ENCODE measurements around the gene NTNG2. TPM values are rescaled to one million over a fixed set of nuclear protein-coding genes. Genes with fewer than 3 reads are reported as not detected.
A peak's percentile ranks its signal among the peaks of the same experiment; 100 is the strongest.
"Not testable (repeated sequence)": the region's sequence is repeated elsewhere in the genome, so short reads cannot be mapped to it uniquely, and the experiment has no call there.

NTNG2 gene
- polyA plus RNA-seq, 4 donors = 0.33 to 0.50 (median 0.38) TPM

- DNase-seq (ENCODE audit: low read depth in 4 of 4, low spot score in 3 of 4) = no peak
Observed at GRCh38 chr9:132245465-132245864, 83.6 kb downstream of the NTNG2 start.

- DNase-seq (ENCODE audit: low read depth in 4 of 4, low spot score in 3 of 4) = no peak
Observed at GRCh38 chr9:132247942-132248341, 86.1 kb downstream of the NTNG2 start.

- no peak for DNase-seq (ENCODE audit: low read depth in 4 of 4, low spot score in 3 of 4)
Observed at GRCh38 chr9:132249123-132249522, 87.3 kb downstream of the NTNG2 start.

- no peak for DNase-seq (ENCODE audit: low read depth in 4 of 4, low spot score in 3 of 4)
Observed at GRCh38 chr9:132249690-132250089, 87.8 kb downstream of the NTNG2 start.

GRCh38 chr9:132250324-132251262, 88.7 kb downstream of the NTNG2 start:
- DNase-seq (ENCODE audit: low read depth in 4 of 4, low spot score in 3 of 4) = no peak

- no peak for DNase-seq (ENCODE audit: low read depth in 4 of 4, low spot score in 3 of 4)
Observed at GRCh38 chr9:132260846-132261245, 99.0 kb downstream of the NTNG2 start.

GRCh38 chr9:132266017-132266416, 104.2 kb downstream of the NTNG2 start:
- no peak for DNase-seq (ENCODE audit: low read depth in 4 of 4, low spot score in 3 of 4)

- DNase-seq (ENCODE audit: low read depth in 4 of 4, low spot score in 3 of 4) = no peak
Observed at GRCh38 chr9:132267660-132268059, 105.8 kb downstream of the NTNG2 start.

- DNase-seq (ENCODE audit: low read depth in 4 of 4, low spot score in 3 of 4) = peak in 3 of 4 donors; percentile 31 to 48 (median 43)
Observed at GRCh38 chr9:132268725-132269352, 107.0 kb downstream of the NTNG2 start.

- DNase-seq (ENCODE audit: low read depth in 4 of 4, low spot score in 3 of 4) = not testable (repeated sequence)
Observed at GRCh38 chr9:132269704-132270516, 108.1 kb downstream of the NTNG2 start.

- no peak for DNase-seq (ENCODE audit: low read depth in 4 of 4, low spot score in 3 of 4)
Observed at GRCh38 chr9:132274861-132275260, 113.0 kb downstream of the NTNG2 start.

- no peak for DNase-seq (ENCODE audit: low read depth in 4 of 4, low spot score in 3 of 4)
Observed at GRCh38 chr9:132283165-132283564, 121.3 kb downstream of the NTNG2 start.

GRCh38 chr9:132283863-132284262, 122.0 kb downstream of the NTNG2 start:
- DNase-seq (ENCODE audit: low read depth in 4 of 4, low spot score in 3 of 4) = no peak

- DNase-seq (ENCODE audit: low read depth in 4 of 4, low spot score in 3 of 4) = no peak
Observed at GRCh38 chr9:132287256-132287760, 125.5 kb downstream of the NTNG2 start.

GRCh38 chr9:132288361-132288760, 126.5 kb downstream of the NTNG2 start:
- no peak for DNase-seq (ENCODE audit: low read depth in 4 of 4, low spot score in 3 of 4)

GRCh38 chr9:132288966-132289365, 127.1 kb downstream of the NTNG2 start:
- no peak for DNase-seq (ENCODE audit: low read depth in 4 of 4, low spot score in 3 of 4)

- no peak for DNase-seq (ENCODE audit: low read depth in 4 of 4, low spot score in 3 of 4)
Observed at GRCh38 chr9:132293145-132293721, 131.4 kb downstream of the NTNG2 start.

All from left renal pelvis (tissue), 4 donors.